Activated T-helper 1 cell treated with anti-CD3 and anti-CD28 coated beads, Interleukin-2, amount 50 U/mL, for 16 hours (primary cell): ENCODE measurements around the gene FLVCR1.
"Not testable (repeated sequence)": the region's sequence is repeated elsewhere in the genome, so short reads cannot be mapped to it uniquely, and the experiment has no call there.

Source experiments
- DNase-seq, 2 donors: peaks; one replicate each; pipeline ENCODE4 v3.0.0-alpha.2; 2020; ENCODE audit warnings: low read depth in 1 of 2, low spot score in 1 of 2

Gene FLVCR1

GRCh38 chr1:212860713-212861581, 2.9 kb downstream of the FLVCR1 start:
- DNase-seq: no peak

- DNase-seq: no peak
Observed at GRCh38 chr1:212862111-212862690, 4.1 kb downstream of the FLVCR1 start.

- DNase-seq: not testable (repeated sequence)
Observed at GRCh38 chr1:212863345-212863744, 5.3 kb downstream of the FLVCR1 start.

- no peak for DNase-seq
Observed at GRCh38 chr1:212864201-212864600, 6.1 kb downstream of the FLVCR1 start.

DNA sequence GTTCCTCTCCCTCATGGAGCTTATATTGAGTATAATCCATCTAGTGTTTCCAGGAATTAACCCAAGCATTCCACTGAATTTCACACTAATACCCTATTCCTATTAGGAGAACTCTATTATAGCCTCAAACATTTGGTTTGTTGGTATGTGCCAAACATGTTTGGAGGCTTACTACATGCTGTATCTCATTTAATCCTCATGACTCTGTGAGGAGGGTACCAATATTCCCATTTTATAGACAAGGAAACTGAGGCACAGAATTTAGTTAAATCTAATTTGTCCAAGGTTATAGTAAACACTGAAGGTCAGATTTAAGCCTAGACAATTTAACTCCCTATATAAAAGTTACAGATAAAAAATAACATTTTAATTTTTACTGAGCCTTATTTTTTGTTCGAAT, 9.1 kb downstream of the FLVCR1 start:
- no peak for DNase-seq

GRCh38 chr1:212871976-212872375, 13.9 kb downstream of the FLVCR1 start:
- no peak for DNase-seq

DNA sequence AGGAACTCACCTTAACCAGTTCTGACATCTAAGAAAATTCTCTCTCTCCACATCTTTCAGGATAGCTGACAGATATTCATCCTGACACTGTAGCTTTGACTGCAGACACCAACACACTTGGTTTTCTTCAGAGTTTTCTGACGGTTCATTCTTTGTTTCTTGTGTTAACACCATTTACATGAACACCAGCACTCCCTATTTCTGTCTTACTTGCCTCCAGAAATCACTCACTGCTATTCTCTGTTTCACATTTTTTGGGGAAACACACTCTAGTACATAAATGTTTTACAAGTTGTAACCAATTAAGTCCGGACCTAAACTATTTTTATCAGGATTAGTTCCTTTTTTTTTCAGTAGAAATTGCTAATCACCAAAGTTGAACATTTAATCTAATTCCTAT, 15.4 kb downstream of the FLVCR1 start:
- no peak for DNase-seq

- no peak for DNase-seq
Observed at GRCh38 chr1:212878418-212878817, 20.3 kb downstream of the FLVCR1 start.

DNA sequence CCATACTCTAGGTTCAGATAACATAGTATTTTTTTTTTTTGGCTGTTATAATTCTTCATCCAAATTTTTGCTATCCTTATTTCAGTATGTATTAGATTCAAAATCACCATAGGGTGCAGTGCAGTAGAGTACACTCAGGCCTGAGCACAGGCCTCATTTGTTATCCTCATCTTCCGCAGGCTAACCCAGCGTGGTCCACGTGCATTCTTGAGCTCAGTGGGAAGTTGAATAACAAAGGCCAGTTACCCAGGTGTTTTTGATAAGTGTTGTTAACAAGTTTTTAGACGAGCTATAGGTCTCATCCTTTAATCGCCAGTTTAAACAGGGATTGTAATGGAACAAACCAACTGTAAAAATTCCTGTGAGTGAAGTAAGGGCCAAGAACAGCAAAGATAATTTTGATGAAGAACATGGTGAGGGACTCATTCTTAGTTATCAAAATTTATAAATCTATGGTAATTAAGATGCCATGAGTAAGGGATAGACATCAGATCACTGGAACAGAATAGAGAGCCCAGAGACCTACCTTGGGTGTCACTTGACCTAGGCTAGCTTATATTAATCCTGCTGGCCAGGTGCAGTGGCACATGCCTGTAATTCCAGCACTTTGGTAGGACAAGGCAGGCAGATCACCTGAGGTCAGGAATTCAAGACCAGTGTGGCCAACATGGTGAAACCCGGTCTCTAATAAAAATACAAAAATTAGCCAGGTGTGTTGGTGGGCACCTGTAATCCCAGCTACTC, 22.0 kb downstream of the FLVCR1 start:
- no peak for DNase-seq

DNA sequence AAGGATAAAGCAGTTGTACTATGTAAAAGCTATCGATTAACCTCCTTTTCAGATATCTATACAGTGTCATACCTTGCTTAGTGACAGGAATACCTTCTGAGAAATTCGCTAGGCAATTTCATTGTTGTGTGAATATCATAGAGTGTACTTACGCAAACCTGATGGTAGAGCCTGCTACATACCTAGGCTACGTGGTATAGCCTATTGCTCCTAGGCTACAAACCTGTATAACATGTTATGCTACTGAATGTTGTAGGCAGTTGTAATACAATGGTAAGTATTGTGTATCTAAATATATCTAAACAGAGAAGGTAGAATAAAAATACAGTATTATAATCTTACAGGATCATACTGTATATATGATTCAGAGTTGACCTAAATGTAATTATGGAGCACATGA, 26.5 kb downstream of the FLVCR1 start:
- DNase-seq: no peak

GRCh38 chr1:212892108-212892507, 34.0 kb downstream of the FLVCR1 start:
- no peak for DNase-seq

DNA sequence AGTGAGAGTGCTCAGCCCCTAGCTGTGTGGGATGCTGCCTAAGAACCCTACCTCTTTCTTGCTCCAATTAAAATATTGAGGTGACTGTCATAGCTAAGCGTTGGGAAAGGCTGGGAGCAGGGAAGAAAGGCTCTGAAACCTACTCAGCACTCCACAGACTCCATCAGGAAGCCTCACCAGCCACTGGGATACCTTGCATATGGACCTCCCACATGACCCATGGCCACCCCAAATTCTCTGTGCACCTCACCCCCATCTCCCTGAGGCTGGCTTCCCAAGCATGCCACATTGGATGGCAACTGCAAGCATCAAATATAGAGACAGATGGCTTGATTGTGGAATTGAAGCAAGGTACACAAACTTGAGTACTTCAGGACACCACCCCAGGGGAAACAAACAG, 41.8 kb downstream of the FLVCR1 start:
- no peak for DNase-seq

- no peak for DNase-seq
Observed at GRCh38 chr1:212901290-212901689, 43.2 kb downstream of the FLVCR1 start.

DNA sequence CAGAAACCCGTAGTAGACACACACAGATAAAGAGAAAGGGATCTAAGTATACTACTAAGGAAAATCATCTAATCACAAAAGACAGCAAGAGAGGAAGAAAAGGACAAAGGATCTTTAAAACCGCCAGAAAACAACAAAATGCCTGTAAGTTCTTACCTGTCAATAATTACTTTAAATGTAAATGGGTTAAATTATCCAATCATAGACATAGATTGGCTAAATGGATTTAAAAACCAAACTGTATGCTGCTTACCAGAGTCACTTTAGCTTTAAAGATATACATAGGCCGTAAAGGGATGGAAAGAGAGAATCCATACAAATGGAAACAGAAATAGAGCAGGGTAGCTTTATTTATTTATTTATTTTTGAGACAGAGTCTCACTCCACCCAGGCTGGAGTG, 44.0 kb downstream of the FLVCR1 start:
- DNase-seq: no peak

DNA sequence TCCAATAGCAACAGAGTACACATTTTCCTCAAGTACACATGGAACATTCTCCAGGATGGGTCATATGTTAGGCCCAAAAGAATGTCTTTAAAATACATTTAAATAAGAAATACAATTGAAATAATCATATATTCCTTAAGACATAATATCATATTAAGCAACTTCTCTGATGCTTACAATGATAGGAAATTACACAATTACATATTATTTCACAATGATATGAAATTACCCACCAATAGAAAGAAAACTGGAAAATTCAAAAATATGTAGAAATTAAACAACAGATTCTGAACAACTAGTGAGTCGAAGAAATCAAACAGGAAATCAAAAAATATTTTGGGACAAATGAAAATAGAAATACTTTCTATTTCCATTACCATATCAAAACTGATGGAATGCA, 45.6 kb downstream of the FLVCR1 start:
- no peak for DNase-seq

GRCh38 chr1:212908071-212908470, 50.0 kb downstream of the FLVCR1 start:
- not testable (repeated sequence) for DNase-seq

- DNase-seq: no peak
Observed at GRCh38 chr1:212908971-212909370, 50.9 kb downstream of the FLVCR1 start.

- no peak for DNase-seq
Observed at GRCh38 chr1:212909652-212910063, 51.6 kb downstream of the FLVCR1 start.

- DNase-seq: not testable (repeated sequence)
Observed at GRCh38 chr1:212910213-212910612, 52.1 kb downstream of the FLVCR1 start.

DNA sequence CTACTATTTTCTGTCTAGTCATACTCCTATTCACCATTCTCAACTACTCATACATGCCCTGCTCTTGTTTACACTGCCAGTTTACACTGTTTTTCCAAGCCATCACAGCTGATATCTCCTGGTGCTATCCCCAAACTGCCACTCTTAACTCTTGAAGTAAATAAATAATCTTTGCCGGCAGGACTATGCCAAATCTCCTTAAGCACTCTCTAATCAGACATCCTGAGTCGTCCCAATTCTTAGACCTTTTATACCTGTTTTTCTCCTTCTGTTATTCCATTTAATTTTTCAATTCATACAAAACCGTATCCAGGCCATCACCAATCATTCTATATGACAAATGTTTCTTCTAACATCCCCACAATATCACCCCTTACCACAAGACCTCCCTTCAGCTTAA, 55.6 kb downstream of the FLVCR1 start:
- not testable (repeated sequence) for DNase-seq

GRCh38 chr1:212914110-212914509, 56.0 kb downstream of the FLVCR1 start:
- DNase-seq: not testable (repeated sequence)

DNA sequence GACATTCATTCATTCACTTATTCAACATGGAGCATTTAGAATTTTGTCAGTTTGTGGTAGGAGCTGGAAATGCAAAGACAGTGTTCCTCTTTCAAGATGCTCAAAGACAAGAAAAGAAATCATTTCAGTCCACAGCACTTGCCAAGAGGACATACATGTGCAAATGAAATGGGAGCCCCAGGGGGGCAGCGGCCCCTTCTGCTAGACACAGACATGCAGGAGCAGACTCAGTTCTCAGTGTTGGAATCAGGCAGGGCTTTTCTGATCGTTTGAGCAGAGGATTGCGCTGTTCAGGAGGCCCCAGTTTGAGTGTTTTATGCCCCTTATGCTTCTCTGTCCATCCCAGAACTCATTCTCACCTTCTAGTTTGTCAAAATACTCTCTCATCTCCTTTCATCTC, 56.7 kb downstream of the FLVCR1 start:
- DNase-seq: no peak
